Astrocyte (in vitro differentiated cells and primary cell): ENCODE measurements around the gene DHRS12.

Source experiments
- EZH2 ChIP-seq: IDR thresholded peaks from 2 replicates; pipeline ENCODE4 v1.6.1; 2012; ENCODE audit warnings: mild to moderate bottlenecking, low read length, inconsistent platforms; ENCODE audit not compliant: insufficient read depth
- TF ChIP-seq, protein P1 (sequence below): IDR thresholded peaks from 2 replicates; pipeline ENCODE4 v1.5.1; 2011; ENCODE audit warnings: low read depth, mild to moderate bottlenecking, inconsistent platforms, low read length, moderate library complexity; ENCODE audit not compliant: insufficient read depth

DNA sequence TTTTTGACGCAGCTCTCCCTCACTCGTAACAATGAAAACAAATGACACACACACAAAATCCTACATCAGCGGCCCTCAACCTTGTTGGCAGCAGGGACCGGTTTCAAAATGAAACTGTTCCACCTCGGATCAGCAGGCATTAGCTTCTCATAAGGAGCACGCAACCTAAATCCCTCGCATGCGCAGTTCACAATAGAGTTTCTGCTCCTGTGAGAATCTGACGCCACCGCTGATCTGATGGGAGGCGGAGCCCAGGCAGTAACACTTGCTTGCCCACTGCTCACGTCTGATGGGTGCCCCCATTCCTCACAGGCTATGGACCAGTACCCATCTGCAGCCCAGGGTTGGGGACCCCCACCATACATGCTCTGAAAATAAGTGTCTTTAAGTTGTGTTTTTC is 43.4 kb downstream of the DHRS12 start:
- TF ChIP-seq, protein P1, sequence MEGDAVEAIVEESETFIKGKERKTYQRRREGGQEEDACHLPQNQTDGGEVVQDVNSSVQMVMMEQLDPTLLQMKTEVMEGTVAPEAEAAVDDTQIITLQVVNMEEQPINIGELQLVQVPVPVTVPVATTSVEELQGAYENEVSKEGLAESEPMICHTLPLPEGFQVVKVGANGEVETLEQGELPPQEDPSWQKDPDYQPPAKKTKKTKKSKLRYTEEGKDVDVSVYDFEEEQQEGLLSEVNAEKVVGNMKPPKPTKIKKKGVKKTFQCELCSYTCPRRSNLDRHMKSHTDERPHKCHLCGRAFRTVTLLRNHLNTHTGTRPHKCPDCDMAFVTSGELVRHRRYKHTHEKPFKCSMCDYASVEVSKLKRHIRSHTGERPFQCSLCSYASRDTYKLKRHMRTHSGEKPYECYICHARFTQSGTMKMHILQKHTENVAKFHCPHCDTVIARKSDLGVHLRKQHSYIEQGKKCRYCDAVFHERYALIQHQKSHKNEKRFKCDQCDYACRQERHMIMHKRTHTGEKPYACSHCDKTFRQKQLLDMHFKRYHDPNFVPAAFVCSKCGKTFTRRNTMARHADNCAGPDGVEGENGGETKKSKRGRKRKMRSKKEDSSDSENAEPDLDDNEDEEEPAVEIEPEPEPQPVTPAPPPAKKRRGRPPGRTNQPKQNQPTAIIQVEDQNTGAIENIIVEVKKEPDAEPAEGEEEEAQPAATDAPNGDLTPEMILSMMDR, result no peak
- TF ChIP-seq EZH2, result no peak
